GM12874 (cell line): ENCODE results near the gene CACNG6.

Experiments
- TF ChIP-seq, protein P1 (sequence below): IDR thresholded peaks from 2 replicates; pipeline ENCODE4 v1.5.1; 2011; ENCODE audit warnings: low read depth, mild to moderate bottlenecking, control low read depth, low read length, moderate library complexity; ENCODE audit not compliant: insufficient read depth

The CACNG6 gene

DNA sequence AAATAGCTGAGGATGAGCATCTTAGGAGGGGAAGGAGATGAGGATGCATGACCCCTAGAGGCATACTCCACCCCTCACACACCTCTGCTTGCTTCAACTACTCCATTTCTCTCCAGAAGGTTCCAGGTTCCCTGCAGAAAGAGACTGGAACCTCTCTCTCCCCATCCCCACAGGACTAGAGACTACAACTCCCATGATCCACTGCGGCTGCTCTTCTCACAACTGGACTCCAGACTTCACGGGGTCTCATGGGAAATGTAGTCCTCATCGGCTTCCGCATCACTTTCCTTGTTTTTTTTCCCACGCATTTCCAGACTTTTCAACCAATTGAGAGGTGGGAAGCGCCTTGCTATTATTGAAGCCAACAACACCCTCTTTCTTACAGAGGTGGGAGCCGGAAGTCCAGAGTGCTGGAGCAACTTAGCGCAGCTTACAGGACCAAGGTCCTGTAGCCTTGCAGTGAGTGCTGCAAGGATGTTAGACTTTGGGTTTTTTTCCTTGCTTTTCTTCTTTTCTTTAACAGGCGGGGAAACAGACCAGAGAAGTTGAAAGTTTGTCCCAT, 13.9 kb upstream of the CACNG6 start:
- TF ChIP-seq, protein P1, sequence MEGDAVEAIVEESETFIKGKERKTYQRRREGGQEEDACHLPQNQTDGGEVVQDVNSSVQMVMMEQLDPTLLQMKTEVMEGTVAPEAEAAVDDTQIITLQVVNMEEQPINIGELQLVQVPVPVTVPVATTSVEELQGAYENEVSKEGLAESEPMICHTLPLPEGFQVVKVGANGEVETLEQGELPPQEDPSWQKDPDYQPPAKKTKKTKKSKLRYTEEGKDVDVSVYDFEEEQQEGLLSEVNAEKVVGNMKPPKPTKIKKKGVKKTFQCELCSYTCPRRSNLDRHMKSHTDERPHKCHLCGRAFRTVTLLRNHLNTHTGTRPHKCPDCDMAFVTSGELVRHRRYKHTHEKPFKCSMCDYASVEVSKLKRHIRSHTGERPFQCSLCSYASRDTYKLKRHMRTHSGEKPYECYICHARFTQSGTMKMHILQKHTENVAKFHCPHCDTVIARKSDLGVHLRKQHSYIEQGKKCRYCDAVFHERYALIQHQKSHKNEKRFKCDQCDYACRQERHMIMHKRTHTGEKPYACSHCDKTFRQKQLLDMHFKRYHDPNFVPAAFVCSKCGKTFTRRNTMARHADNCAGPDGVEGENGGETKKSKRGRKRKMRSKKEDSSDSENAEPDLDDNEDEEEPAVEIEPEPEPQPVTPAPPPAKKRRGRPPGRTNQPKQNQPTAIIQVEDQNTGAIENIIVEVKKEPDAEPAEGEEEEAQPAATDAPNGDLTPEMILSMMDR: no peak

DNA sequence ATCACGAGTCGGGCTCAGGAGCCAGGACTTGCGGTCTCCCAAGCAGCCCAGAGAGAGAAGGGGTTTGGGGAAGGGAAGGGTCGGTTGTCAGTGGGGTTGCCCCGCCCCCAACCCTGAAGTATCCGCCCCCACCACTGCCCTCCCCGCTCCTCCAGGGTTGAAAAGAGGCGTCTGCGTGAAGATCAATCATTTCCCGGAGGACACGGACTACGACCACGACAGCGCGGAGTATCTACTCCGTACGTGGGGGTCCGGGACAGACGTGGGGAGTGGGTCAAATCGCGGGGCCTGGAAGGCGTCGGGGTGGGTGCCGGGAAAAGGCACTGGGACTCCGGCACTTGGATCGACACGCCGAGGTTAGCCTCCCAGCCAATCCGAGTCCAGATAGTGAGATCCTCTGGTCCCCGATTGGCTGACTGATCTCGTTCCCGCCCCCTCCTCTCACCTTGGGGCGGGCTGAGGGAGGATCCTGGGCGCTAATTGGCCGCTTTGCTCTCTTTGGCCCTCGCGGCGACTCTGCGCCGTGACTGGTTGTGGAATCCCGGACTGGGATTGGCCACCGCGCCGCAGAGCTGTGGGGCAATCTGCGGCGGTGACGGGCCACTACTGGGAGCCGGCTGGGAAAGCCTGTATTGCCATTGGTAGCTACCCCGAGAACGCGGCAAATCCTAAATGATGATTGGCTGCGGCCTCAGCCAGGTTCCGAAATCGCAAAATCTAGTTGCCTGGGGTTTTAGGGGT, 13.3 kb upstream of the CACNG6 start:
- TF ChIP-seq, protein P1: no peak

DNA sequence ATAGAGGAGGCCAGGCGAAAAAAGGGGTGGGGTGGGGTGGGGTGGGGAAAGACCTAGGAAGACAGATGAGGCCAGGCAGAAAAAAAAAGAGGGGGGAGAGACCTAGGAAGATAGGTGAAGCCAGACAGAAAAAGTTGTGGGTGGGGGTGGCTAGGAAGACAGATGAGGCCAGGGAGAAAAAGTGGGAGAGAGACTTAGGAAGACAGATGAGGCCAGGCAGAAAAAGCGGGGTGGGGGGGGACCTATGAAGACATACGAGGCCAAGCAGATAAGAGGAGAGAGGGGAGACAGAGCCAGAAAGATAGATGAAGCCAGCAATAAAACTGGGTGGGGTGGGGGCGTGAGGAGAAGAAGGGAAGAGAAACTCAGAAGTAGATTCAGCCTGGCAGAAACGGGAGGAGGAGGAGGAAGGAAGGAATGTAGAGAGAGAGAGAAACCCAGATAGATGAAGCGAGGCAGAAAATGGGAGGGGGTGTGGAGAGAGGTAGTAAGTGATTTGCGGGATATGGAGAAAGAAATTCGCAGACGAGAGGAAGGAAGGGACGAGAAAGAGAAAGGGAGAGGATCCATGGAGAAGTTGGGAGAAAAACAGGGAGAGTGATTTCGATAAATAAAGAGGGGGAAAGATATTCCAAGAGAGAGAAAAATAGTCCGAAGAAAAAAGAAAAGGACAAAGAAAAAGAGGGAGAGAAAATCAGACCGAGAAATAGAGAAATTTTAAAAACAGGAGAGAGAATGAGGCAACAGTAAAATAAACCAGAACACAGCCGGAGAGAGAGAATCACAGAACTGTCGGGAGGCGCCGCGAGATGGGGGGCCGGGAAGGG, 12.2 kb upstream of the CACNG6 start:
- TF ChIP-seq, protein P1: no peak

DNA sequence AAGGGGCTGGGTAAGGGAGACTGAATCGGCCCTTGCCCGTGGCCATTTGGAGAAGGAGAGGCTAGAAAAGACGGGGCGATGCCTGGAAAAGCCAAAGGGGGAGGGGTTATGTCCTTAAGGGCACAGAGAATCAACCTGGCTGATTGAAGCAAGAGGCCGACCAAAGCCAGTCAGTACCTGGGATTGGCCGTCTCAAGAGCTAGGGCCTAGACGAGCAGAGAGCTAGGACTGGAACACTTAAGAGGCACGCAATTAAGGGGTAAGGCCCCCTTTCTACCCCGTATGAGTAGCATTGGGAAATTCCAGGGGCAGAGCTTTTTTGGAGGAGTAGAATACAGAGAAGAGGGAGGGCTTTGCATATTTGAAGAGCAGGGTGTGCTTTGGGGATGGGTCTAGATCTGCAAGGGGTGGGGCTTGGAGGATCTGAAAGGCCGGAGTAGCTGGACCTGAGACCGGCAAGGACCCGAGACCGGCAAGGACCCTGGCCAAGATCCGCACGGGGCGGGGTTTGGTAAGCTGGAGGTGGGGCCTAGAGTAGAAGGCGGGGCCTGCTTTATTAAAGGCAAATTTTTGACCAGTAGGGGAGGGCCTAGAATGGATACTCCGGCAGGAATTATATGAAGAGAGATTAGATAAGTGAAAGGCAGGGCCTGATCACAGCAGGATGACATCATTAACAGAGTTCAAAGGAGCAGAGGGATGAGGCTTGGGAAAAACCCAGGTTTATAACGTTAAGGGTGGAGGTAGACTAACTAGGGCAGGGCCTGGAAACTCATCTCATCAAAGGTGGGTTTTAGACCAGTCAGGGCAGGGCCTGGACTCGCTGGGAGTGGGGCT, 10.7 kb upstream of the CACNG6 start:
- TF ChIP-seq, protein P1: no peak

DNA sequence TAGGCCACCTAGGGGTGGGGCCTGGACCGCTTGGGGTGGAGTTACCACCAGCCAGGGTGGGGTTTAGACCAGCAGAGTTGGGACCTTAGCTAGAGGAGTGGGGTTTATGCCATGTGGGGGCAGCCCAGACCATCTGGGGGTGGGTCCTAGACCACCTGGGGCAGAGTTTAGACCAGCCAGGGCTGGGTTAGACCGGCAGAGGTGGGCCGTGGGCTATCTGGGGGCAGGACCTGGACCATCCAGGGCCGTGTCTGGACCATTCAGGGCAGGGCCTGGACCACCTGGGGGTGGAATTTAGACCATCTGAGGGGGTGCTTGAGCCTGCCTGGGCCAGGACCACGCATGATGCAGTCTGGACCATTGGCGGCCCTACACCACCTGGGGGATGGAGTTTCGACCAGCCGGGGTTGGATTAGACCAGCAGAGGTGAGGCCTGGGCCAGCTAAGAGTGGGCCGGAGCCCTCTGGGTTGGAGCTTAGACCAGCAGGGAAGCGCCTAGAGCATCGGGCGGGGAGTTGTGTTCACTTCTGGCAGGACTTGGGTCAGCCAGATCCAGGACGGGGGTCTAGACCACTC, 10.0 kb upstream of the CACNG6 start:
- TF ChIP-seq, protein P1: no peak

DNA sequence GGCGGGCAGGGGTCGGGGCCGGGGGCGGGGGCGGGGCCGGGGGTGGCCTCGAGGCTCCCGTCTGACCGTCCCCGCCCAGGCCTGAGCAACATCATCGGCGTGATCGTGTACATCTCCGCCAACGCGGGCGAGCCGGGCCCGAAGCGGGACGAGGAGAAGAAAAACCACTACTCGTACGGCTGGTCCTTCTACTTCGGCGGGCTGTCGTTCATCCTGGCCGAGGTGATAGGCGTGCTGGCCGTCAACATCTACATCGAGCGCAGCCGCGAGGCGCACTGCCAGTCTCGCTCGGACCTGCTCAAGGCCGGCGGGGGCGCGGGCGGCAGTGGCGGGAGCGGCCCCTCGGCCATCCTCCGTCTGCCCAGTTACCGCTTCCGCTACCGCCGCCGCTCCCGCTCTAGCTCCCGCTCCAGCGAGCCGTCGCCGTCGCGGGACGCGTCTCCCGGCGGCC, 9.4 kb upstream of the CACNG6 start:
- TF ChIP-seq, protein P1: no peak
